H4 (cell line): Measurements from ENCODE around the gene TLCD3B. TPM values are rescaled to one million over a fixed set of nuclear protein-coding genes. Genes with fewer than 3 reads are reported as not detected.

Source experiments
- DNase-seq: peaks from one replicate; pipeline ENCODE4 v3.0.0-alpha.2; 2015; ENCODE audit warnings: low spot score
- total RNA-seq: library from RNA; depleted of rRNA; stranded (reverse); fragments of >200 nt; shearing (Covaris generic); gene quantifications from 2 replicates; pipeline ENCODE4 v1.2.3, GENCODE V29; 2014; rRNA removed

The TLCD3B gene
- total RNA-seq, 1 experiment from 2014 or later, result 0.04 TPM

DNA sequence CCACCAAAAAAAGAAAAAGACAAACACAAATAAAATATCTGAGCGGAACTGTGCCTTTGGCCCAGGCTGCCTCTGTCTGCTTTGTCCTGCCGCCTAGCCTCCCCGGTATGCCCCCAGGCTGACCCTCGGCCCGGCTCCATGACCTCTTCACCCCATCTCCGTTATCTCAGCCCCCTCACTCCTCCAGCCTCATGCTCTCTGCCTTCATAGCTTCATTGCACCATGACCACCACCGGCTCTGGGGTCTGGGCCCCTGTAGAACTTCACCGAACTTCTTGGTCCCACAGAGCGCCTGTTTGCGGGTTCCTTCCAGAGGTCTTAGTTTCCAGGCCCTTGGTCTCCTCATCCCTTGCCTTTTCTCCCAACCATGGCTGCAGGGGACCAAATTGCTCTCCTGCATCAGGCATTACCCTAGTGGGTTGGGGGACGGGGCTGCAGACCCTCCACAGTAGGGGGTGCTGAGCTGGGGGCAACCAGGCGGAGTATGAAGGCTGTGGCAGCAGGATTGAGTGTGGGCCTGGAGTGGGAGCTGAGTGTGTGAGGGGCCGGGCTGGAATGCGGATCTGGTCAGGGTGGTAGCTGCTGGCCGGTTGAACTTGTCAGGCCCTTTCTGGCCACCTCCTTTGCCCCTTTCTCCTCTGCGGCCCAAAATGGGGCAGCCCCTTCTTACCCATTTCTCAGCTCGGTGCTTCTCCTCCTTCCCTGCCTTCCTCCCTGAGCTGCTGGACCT is 42.6 kb downstream of the TLCD3B start:
- DNase-seq, result no peak

DNA sequence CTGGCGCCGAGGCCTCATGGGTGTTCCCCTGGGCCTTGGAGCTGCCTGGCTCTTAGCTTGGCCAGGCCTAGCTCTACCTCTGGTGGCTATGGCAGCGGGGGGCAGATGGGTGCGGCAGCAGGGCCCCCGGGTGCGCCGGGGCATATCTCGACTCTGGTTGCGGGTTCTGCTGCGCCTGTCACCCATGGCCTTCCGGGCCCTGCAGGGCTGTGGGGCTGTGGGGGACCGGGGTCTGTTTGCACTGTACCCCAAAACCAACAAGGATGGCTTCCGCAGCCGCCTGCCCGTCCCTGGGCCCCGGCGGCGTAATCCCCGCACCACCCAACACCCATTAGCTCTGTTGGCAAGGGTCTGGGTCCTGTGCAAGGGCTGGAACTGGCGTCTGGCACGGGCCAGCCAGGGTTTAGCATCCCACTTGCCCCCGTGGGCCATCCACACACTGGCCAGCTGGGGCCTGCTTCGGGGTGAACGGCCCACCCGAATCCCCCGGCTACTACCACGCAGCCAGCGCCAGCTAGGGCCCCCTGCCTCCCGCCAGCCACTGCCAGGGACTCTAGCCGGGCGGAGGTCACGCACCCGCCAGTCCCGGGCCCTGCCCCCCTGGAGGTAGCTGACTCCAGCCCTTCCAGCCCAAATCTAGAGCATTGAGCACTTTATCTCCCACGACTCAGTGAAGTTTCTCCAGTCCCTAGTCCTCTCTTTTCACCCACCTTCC is 43.5 kb downstream of the TLCD3B start:
- no peak for DNase-seq

DNA sequence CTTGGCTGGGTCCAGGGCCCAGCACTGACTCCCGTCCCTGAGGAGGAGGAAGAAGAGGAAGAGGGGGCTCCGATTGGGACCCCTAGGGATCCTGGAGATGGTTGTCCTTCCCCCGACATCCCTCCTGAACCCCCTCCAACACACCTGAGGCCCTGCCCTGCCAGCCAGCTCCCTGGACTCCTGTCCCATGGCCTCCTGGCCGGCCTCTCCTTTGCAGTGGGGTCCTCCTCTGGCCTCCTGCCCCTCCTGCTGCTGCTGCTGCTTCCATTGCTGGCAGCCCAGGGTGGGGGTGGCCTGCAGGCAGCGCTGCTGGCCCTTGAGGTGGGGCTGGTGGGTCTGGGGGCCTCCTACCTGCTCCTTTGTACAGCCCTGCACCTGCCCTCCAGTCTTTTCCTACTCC is 44.1 kb downstream of the TLCD3B start:
- no peak for DNase-seq

DNA sequence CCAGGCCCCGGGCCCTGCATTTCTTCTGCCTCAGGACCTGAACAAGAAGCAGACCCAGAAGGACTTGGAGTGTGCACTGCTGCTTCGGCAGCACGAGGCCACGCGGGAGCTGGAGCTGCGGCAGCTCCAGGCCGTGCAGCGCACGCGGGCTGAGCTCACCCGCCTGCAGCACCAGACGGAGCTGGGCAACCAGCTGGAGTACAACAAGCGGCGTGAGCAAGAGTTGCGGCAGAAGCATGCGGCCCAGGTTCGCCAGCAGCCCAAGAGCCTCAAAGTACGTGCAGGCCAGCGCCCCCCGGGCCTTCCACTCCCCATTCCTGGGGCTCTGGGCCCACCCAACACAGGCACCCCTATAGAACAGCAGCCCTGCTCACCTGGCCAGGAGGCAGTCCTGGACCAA is 44.8 kb downstream of the TLCD3B start:
- no peak for DNase-seq

DNA sequence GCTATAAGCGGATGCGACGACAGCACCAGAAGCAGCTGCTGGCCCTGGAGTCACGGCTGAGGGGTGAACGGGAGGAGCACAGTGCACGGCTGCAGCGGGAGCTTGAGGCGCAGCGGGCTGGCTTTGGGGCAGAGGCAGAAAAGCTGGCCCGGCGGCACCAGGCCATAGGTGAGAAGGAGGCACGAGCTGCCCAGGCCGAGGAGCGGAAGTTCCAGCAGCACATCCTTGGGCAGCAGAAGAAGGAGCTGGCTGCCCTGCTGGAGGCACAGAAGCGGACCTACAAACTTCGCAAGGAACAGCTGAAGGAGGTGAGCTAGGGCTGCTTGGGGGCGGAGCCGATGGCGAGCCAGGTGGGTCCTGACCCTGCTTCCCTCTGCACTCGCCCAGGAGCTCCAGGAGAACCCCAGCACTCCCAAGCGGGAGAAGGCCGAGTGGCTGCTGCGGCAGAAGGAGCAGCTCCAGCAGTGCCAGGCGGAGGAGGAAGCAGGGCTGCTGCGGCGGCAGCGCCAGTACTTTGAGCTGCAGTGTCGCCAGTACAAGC is 45.7 kb downstream of the TLCD3B start:
- DNase-seq, result no peak

DNA sequence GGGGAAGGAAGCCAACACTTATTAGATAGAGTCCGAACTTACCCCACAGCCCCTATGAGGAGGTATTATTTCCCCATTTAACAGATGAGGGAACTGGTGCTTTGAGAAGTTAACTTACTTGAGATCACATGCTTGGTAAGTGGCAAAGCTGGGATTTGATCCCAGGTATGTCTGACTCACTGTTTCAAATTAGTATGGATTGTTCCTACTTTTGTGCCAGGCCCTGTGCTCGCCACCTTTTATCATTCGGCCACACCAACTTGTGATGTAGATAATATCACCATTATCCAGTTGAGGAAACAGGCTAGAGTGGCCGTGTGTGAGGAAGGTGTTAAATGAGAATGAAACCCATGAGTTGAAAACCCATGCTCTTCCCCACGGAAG is 46.3 kb downstream of the TLCD3B start:
- no peak for DNase-seq

DNA sequence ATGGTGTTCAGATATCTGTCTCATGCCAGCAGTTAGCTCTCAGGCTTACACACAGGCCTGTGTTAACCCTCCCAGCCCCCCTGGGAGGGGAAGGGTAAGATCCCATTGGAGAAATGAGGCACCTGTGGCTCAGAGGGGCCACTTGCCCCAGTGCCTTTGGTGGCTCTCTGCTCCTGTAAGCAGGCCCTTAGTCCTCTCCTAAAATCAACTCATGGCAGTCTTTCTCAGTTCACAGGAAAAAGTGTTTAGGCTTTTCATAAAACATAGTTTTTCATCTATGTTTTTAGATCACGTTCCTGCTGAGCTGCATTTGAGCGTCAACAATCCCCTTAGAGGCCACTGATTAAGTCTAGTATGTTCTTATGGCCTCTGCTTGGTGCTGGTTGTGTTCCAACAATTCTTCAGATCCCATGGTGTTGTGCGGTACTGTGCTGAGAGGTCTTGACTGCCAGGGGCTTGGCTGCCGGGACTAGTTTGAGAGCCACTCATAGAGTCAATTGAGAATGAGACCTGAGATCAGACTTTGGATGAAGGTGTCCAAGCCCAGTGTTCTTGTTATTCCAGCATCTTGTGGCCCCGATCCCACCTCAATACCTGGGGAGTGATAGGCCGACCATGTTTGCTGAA is 46.8 kb downstream of the TLCD3B start:
- no peak for DNase-seq

DNA sequence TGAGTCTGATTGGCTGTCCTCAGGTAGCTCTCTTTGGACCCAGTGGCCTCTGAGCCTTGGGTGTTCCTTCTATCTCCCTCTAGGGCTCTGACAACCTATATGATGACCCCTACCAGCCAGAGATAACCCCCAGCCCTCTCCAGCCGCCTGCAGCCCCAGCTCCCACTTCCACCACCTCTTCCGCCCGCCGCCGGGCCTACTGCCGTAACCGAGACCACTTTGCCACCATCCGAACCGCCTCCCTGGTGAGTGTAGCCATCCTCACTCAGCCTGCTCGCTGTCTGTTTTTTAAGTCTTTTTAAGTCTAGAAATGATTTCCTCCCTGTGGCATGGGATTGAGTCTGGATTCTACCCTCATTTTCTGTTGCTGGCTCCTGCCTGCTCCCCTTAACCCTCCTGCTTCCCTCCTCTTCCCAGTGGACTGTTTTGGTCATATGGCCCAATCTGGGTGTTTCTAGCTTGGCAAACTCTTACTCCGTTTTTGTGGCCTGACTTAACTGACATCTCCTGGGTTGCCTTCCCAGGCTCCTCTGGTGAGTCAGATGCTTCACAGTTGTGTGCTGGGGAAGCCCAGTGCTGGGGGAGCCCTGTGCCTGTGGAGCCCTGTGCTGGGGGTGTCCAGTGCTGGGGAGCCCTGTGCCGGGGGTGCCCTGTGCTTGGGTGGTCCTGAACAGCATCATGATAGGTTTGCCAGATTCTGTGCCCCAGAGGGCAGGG is 47.5 kb downstream of the TLCD3B start:
- DNase-seq, result no peak

DNA sequence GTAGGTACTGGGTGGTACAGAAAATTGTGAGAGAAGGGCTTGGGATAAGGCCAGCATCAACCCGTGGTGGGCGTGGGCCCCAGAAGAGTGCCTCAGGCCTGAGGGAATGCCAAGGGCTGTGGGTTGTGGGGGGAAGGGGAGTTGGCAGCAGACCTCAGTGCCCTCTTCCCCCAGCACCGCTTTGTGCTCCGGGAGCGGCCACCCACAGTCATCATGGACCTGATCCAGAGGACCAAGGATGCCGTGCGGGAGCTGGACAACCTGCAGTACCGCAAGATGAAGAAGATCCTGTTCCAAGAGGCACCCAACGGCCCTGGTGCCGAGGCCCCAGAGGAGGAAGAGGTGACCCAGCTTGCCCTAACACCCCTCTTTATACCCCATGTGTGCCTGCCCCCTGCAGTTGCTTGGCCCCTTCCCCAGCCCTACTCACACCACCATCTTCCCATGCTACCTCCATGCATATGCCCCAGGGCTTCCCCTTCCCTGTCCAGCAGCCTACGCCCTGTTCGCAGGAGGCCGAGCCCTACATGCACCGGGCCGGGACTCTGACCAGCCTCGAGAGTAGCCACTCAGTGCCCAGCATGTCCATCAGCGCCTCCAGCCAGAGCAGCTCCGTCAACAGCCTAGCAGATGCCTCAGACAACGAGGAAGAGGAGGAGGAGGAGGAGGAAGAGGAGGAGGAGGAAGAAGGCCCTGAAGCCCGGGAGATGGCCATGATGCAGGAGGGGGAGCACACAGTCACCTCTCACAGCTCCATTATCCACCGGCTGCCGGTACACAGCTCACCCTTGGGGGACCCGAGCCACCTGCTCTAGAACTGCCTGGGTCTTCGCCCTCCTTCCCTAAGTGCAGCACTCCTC is 48.3 kb downstream of the TLCD3B start:
- DNase-seq, result no peak

DNA sequence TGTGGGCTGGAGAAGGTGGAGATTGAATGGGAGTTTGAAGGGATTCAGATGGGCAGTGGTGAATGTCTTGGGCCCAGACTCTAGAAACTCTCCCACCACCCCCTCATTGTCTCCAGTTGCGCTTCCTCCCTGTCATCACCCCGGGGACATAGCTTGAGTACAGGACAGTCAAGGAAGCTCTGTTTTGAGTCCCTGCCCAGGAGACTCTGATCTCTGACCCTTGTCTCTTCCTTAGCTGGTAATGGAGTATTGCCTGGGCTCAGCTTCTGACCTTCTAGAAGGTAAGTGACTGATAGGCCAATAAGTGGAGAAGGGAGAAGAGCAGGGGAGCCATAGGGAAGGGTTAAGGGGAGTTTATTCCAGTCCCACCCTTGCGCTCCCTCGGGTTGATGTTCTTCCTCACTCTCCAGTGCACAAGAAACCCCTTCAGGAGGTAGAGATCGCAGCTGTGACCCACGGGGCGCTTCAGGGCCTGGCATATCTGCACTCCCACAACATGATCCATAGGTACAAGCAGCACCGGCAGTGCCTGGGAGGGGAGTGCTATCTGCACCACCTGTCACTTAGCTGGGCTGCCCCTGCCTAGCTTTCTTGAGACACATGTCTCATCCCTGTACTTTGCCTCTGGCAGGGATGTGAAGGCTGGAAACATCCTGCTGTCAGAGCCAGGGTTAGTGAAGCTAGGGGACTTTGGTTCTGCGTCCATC is 52.4 kb downstream of the TLCD3B start:
- DNase-seq, result no peak

DNA sequence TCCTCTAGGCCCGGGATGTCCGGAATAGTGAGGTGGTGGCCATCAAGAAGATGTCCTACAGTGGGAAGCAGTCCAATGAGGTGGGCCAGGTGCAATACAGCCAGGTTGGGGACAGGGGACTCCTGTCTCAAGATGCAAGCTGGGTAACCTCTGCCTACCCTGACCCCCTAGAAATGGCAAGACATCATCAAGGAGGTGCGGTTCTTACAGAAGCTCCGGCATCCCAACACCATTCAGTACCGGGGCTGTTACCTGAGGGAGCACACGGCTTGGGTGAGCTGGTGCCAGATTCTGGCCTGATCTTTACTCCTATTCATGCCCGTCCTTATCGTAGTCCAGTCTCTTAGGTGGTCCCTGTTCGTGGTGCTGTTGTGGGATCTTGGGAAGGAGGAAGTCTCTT is 53.0 kb downstream of the TLCD3B start:
- no peak for DNase-seq

DNA sequence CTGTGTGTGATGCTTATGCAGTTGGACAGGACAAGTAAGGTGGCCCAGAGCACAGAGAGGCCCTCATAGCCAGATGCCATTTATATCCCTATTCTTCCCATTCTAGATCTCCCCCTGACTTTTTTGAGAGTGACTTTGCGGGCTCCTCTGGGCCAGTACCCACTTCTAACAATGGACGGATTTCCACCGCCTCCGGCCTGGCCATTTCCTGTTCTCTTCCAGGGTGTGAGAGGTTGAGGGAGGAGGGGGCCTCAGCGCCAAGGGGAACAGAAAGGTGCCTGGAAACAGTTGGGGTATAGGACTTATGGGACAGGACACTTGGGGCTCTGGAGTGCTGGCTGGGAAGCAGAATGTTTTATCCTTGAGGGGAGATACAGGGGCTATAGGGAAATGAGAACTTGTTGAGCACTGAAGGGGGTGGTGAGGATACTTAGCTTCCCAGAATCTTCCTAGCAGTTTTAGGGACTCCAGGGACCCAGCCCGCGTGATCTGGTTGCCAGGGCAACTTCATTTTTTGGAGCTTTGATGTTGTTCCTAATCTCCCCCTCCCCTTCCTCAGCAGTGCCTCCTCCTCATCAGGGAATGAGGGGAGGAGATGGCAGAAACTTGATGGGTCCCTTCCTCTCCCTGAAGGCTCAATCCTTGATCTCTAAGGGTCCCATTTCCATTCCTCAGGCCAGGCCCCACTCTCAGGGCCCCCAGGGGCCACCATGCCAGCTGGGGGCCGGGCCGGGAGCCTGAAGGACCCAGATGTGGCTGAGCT is 53.8 kb downstream of the TLCD3B start:
- DNase-seq, result no peak

DNA sequence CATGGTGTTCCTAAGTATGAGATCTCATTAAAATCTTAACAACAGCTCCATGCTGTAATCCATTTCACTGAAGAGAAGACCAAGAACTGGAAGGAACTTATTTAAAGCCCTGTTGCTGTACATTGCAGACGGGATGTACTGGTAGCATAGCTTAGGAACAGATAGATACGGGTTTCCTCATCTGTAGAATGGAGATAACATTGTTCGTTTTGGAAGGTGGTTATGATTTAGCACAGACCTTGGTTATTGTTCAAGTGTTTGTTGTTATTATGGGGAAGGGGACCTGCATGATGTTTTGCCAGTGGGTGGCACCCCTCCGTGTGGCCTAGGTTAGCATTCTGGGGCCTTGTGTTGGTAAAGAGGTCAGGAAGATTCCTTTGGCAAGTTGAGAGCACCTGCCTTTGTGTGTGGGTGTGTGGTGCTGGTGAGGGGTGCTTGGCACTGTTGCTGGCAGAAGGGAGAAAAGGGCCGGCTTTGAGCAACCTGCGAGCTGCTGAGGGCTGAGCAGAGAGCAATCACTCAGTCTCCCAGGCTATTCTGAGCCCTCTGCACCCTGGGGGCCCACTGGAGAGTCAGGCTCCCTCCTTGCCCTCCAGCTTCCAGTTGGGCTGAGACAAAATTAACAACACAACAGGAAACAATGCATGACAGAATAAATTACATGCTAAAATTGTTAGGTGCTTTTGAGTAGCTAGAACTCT is 55.1 kb downstream of the TLCD3B start:
- DNase-seq, result no peak

DNA sequence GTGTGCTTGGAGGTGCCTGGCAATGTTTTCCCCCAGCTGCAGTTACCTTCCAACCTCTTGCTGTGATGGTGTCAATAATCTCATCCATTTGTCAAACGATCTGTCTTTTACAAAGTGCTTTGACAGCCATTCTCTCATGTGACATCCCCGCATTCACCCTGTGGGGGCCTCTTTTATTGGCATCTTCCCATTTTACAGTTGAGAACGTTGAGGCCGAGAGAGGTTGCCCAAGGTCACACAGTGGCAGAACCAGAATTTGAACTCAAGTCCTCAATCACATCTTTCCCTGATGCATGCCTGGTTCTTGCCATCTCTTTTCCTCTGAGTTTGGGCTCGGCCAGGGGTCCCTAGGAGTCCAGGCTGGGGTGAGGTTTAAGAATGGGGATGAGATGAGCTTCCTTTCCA is 55.9 kb downstream of the TLCD3B start:
- DNase-seq, result no peak

Other genes with a start within 250 kb of the TLCD3B start
- gene KIF22, start 240.5 kb downstream of the TLCD3B start, total RNA-seq, result 60.9 and 72.7 TPM in 2 replicates
- gene MAZ, start 224.7 kb downstream of the TLCD3B start, total RNA-seq, result 84.6 and 135 TPM in 2 replicates
- 0.14 and 1.0 TPM in 2 replicates for gene PRRT2, start 219.1 kb downstream of the TLCD3B start, total RNA-seq
- gene PAGR1, start 215.1 kb downstream of the TLCD3B start, total RNA-seq, result 43.4 and 46.3 TPM in 2 replicates
- 83.0 and 87.2 TPM in 2 replicates for gene MVP, start 210.8 kb downstream of the TLCD3B start, total RNA-seq
- 52.8 and 58.4 TPM in 2 replicates for gene CDIPT, start 168.0 kb downstream of the TLCD3B start, total RNA-seq
- 6.8 and 10.0 TPM in 2 replicates for gene SEZ6L2, start 131.7 kb downstream of the TLCD3B start, total RNA-seq
- gene ASPHD1, start 130.8 kb downstream of the TLCD3B start, total RNA-seq, result 3.6 and 6.9 TPM in 2 replicates
- 3.3 and 7.4 TPM in 2 replicates for gene KCTD13, start 105.0 kb downstream of the TLCD3B start, total RNA-seq
- gene TMEM219, start 69.2 kb downstream of the TLCD3B start, total RNA-seq, result 60.8 and 85.4 TPM in 2 replicates
- 11.6 and 17.2 TPM in 2 replicates for gene TAOK2, start 57.4 kb downstream of the TLCD3B start, total RNA-seq
- gene HIRIP3, start 35.7 kb downstream of the TLCD3B start, total RNA-seq, result 18.2 and 24.8 TPM in 2 replicates
- 85.3 and 87.1 TPM in 2 replicates for gene INO80E, start 35.0 kb downstream of the TLCD3B start, total RNA-seq
- 0.12 TPM in 1 of 2 replicates, not detected in the other for gene DOC2A, start 20.2 kb downstream of the TLCD3B start, total RNA-seq
- gene C16orf92, start 8.1 kb downstream of the TLCD3B start, total RNA-seq, result not detected in 2 replicates
- gene ALDOA, start 34.5 kb upstream of the TLCD3B start, total RNA-seq, result 1,896 and 1,920 TPM in 2 replicates
- gene PPP4C, start 44.7 kb upstream of the TLCD3B start, total RNA-seq, result 117 and 139 TPM in 2 replicates
- gene TBX6, start 60.7 kb upstream of the TLCD3B start, total RNA-seq, result not detected in 2 replicates
- gene YPEL3, start 64.9 kb upstream of the TLCD3B start, total RNA-seq, result 4.1 and 6.7 TPM in 2 replicates
- gene GDPD3, start 82.3 kb upstream of the TLCD3B start, total RNA-seq, result not detected in 2 replicates
- 18.3 and 26.6 TPM in 2 replicates for gene MAPK3, start 91.9 kb upstream of the TLCD3B start, total RNA-seq
- gene CORO1A, start 152.3 kb upstream of the TLCD3B start, total RNA-seq, result 7.3 and 7.9 TPM in 2 replicates
- 177 and 278 TPM in 2 replicates for gene BOLA2B, start 162.4 kb upstream of the TLCD3B start, total RNA-seq
- gene SLX1A, start 162.6 kb upstream of the TLCD3B start, total RNA-seq, result 24.7 and 61.0 TPM in 2 replicates
- 2.3 and 4.0 TPM in 2 replicates for gene SULT1A3, start 168.0 kb upstream of the TLCD3B start, total RNA-seq
- 0.43 and 0.46 TPM in 2 replicates for gene NPIPB13, start 217.2 kb upstream of the TLCD3B start, total RNA-seq